GM12891 (cell line): ENCODE data around the gene OLA1.

Experiments
- PAX5 ChIP-seq: IDR thresholded peaks from 2 replicates; pipeline ENCODE4 v1.6.1; 2011; ENCODE audit warnings: low read length, moderate library complexity, mild to moderate bottlenecking; ENCODE audit not compliant: insufficient read depth, severe bottlenecking
- POLR2A ChIP-seq: IDR thresholded peaks from 2 replicates; pipeline ENCODE4 v1.6.1; 2011; ENCODE audit warnings: low read depth, low read length, control low read depth
- POLR2AphosphoS5 ChIP-seq: IDR thresholded peaks from 2 replicates; pipeline ENCODE4 v1.6.1; 2011; ENCODE audit warnings: low read depth, low read length, control low read depth
- SPI1 ChIP-seq: IDR thresholded peaks from 2 replicates; pipeline ENCODE4 v1.6.1; 2011; ENCODE audit warnings: low read depth, low read length, control low read depth
- TAF1 ChIP-seq: IDR thresholded peaks from 2 replicates; pipeline ENCODE4 v1.6.1; 2011; ENCODE audit warnings: low read depth, low read length, control low read depth

DNA sequence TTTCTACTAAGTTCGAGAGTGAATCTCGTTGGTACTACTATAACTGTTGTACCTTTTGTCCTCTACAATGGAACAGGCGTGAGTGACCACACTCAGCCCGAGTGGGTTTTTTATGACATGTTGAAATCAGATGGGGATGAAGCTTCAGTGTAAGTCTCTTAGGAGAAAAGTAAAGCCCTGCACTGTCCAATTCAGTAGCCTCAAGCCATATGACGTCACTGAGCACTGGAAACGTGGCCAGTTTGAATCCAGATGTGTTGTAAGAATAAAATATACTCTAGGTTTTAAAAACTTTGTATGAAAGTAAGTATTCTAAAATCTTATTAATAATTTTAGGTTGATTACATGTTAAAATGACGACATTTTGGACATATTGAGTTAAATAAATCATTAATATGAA is 181.5 kb downstream of the OLA1 start:
- TF ChIP-seq POLR2AphosphoS5 (no peak), TAF1 (no peak), POLR2A (no peak), SPI1 (no peak), PAX5 (no peak)
